ENCODE measurements around the gene SMARCAL1. TPM values are rescaled to one million over a fixed set of nuclear protein-coding genes. Genes with fewer than 3 reads are reported as not detected.
"Not testable (repeated sequence)": the region's sequence is repeated elsewhere in the genome, so short reads cannot be mapped to it uniquely, and the experiment has no call there.

SMARCAL1 gene
- total RNA-seq, 1 donor, result 21.7 TPM

GRCh38 chr2:216508229-216508628 is 95.9 kb downstream of the SMARCAL1 start:
- no peak overlapping the region for H3K4me2 ChIP-seq (ENCODE audit: insufficient read depth, low read length)
- H3K79me2 ChIP-seq (ENCODE audit: insufficient read depth, low read length), result no peaks in the 10 kb centered on the region
- H3K36me3 ChIP-seq (ENCODE audit: insufficient read depth, low read length), result peaks cover 26% of the 10 kb centered on the region
- H3K27me3 ChIP-seq (ENCODE audit: insufficient read depth, low read length), result no peaks in the 10 kb centered on the region
- H4K20me1 ChIP-seq (ENCODE audit: insufficient read depth, low read length), result peaks cover 20% of the 10 kb centered on the region
- H3K4me3 ChIP-seq (ENCODE audit: insufficient read depth, low read length), result no peak overlapping the region
- no peaks in the 10 kb centered on the region for H3K9me3 ChIP-seq (ENCODE audit: low read depth, low read length)
- DNase-seq (ENCODE audit: insufficient read length, low spot score, missing footprints), result no peak
- TF ChIP-seq, protein P1, sequence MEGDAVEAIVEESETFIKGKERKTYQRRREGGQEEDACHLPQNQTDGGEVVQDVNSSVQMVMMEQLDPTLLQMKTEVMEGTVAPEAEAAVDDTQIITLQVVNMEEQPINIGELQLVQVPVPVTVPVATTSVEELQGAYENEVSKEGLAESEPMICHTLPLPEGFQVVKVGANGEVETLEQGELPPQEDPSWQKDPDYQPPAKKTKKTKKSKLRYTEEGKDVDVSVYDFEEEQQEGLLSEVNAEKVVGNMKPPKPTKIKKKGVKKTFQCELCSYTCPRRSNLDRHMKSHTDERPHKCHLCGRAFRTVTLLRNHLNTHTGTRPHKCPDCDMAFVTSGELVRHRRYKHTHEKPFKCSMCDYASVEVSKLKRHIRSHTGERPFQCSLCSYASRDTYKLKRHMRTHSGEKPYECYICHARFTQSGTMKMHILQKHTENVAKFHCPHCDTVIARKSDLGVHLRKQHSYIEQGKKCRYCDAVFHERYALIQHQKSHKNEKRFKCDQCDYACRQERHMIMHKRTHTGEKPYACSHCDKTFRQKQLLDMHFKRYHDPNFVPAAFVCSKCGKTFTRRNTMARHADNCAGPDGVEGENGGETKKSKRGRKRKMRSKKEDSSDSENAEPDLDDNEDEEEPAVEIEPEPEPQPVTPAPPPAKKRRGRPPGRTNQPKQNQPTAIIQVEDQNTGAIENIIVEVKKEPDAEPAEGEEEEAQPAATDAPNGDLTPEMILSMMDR (IDR thresholded peaks at IDR 0.05; ENCODE audit: extremely low read depth, low read depth, low read length), result no peak
- H2AFZ ChIP-seq (ENCODE audit: low read length), result no peak overlapping the region
- H3K4me1 ChIP-seq (ENCODE audit: insufficient read depth, low read length), result peaks cover 25% of the 10 kb centered on the region
- peak overlapping the region; percentile 49 for H3K27ac ChIP-seq (ENCODE audit: low read depth, low read length)

GRCh38 chr2:216516730-216517350 is 104.6 kb downstream of the SMARCAL1 start:
- no peaks in the 10 kb centered on the region for H3K9me3 ChIP-seq (ENCODE audit: low read depth, low read length)
- no peak overlapping the region for H2AFZ ChIP-seq (ENCODE audit: low read length)
- TF ChIP-seq, protein P1 (IDR thresholded peaks at IDR 0.05; ENCODE audit: extremely low read depth, low read depth, low read length), result peak; percentile 82
- peaks cover 19% of the 10 kb centered on the region for H3K4me1 ChIP-seq (ENCODE audit: insufficient read depth, low read length)
- no peak overlapping the region for H3K27ac ChIP-seq (ENCODE audit: low read depth, low read length)
- no peaks in the 10 kb centered on the region for H4K20me1 ChIP-seq (ENCODE audit: insufficient read depth, low read length)
- H3K4me3 ChIP-seq (ENCODE audit: insufficient read depth, low read length), result no peak overlapping the region
- no peaks in the 10 kb centered on the region for H3K36me3 ChIP-seq (ENCODE audit: insufficient read depth, low read length)
- no peak overlapping the region for H3K4me2 ChIP-seq (ENCODE audit: insufficient read depth, low read length)
- DNase-seq (ENCODE audit: insufficient read length, low spot score, missing footprints), result no peak
- no peaks in the 10 kb centered on the region for H3K79me2 ChIP-seq (ENCODE audit: insufficient read depth, low read length)
- no peaks in the 10 kb centered on the region for H3K27me3 ChIP-seq (ENCODE audit: insufficient read depth, low read length)

GRCh38 chr2:216517447-216518225 is 105.4 kb downstream of the SMARCAL1 start:
- Histone ChIP-seq H3K27ac (ENCODE audit: low read depth, low read length) (no peak overlapping the region), H4K20me1 (ENCODE audit: insufficient read depth, low read length) (no peaks in the 10 kb centered on the region), H3K36me3 (ENCODE audit: insufficient read depth, low read length) (no peaks in the 10 kb centered on the region), H2AFZ (ENCODE audit: low read length) (no peak overlapping the region), H3K4me2 (ENCODE audit: insufficient read depth, low read length) (no peak overlapping the region), H3K27me3 (ENCODE audit: insufficient read depth, low read length) (no peaks in the 10 kb centered on the region), H3K9me3 (ENCODE audit: low read depth, low read length) (no peaks in the 10 kb centered on the region), H3K4me3 (ENCODE audit: insufficient read depth, low read length) (no peak overlapping the region), H3K4me1 (ENCODE audit: insufficient read depth, low read length) (peaks cover 19% of the 10 kb centered on the region), H3K79me2 (ENCODE audit: insufficient read depth, low read length) (no peaks in the 10 kb centered on the region)
- no peak for DNase-seq (ENCODE audit: insufficient read length, low spot score, missing footprints)
- TF ChIP-seq, protein P1 (IDR thresholded peaks at IDR 0.05; ENCODE audit: extremely low read depth, low read depth, low read length), result no peak

- not testable (repeated sequence) for H3K79me2 ChIP-seq (ENCODE audit: insufficient read depth, low read length); DNase-seq (ENCODE audit: insufficient read length, low spot score, missing footprints); H2AFZ ChIP-seq (ENCODE audit: low read length); H3K27me3 ChIP-seq (ENCODE audit: insufficient read depth, low read length); H3K4me3 ChIP-seq (ENCODE audit: insufficient read depth, low read length); H4K20me1 ChIP-seq (ENCODE audit: insufficient read depth, low read length); H3K27ac ChIP-seq (ENCODE audit: low read depth, low read length); H3K36me3 ChIP-seq (ENCODE audit: insufficient read depth, low read length); H3K9me3 ChIP-seq (ENCODE audit: low read depth, low read length); H3K4me2 ChIP-seq (ENCODE audit: insufficient read depth, low read length)
- H3K4me1 ChIP-seq (ENCODE audit: insufficient read depth, low read length), result peaks cover 19% of the 10 kb centered on the region
Measured at GRCh38 chr2:216518566-216519119, 106.4 kb downstream of the SMARCAL1 start.
